Measurements from ENCODE around the gene LCNL1.
A peak's percentile ranks its signal among the peaks of the same experiment; 100 is the strongest.

Gene LCNL1

GRCh38 chr9:136947028-136947891, 35.5 kb upstream of the LCNL1 start:
- DNase-seq, result no peak

GRCh38 chr9:136947955-136948510, 34.8 kb upstream of the LCNL1 start:
- DNase-seq, result peak; percentile 35

GRCh38 chr9:136949239-136949816, 33.5 kb upstream of the LCNL1 start:
- DNase-seq, result no peak

- DNase-seq, result peak; percentile 96
Observed at GRCh38 chr9:136949817-136950655, 32.8 kb upstream of the LCNL1 start.

GRCh38 chr9:136950656-136951276, 32.0 kb upstream of the LCNL1 start:
- DNase-seq, result no peak

DNA sequence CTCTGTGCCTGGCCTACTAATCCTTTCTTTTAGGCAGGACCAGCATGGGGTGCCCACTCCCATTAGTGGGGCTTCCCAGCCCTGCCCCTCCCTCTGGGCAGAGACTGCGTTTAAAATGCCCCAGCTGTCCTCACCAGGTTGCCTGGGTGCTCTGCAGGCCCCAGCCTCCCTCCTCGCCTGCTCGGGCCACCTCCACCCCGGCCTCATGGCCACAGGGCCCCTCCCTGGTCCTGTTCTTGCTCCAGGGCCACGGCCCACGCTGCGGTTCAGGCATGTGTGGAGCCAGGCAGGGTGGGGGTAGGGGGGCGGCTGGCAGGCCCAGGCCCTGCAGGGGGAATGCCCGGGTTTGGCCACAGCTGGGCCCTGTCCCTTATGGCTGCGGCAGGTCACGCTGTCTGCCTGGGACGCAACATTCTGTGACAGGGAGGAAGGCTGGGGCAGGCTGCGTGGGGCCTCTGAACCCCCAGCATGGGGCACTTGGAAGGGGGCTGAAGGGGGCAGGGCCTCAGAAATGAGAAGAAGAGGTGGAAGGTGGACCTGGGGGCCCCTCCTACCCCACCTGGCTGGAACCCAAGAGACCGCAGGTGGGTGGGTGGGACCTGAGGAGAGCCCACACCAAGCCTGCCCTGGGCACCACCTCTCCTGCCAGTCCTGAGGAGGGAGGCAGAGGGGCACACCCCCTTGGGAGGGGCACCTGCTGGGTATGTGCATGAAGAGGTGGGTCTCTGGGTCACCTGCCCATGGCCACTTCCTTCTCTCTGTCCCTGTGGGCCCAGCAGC, 31.1 kb upstream of the LCNL1 start, which contains the start of gene LCN12:
LCN12 (plus strand) TSS at position 733 of the 780 bp plus-strand sequence. CDS start 55 bp downstream, outside the sequence.
- no peak for DNase-seq

GRCh38 chr9:136952321-136952850, 30.4 kb upstream of the LCNL1 start:
- no peak for DNase-seq

- DNase-seq, result no peak
Observed at GRCh38 chr9:136952876-136953770, 29.7 kb upstream of the LCNL1 start.

DNA sequence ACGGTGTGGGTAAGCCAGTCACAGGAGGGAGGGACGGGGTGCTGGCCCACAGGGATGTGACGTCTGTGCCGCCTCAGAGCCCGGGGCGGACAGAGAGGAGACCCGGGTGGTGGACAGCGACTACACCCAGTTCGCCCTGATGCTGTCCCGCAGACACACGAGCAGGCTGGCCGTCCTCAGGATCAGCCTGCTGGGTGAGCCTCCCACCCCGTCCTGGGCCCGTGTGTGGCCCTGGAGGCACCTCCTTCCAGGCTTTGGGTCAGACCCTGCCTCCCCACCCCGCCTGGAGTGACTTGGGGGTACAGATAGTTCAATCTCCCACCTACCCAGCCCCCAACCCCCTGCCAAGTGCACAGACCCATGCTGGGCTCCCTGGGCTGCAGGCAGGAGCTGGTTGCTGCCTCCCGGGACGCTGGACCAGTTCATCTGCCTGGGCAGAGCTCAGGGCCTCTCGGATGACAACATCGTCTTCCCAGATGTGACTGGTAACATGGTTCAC, 29.0 kb upstream of the LCNL1 start:
- DNase-seq, result no peak

- no peak for DNase-seq
Observed at GRCh38 chr9:136954270-136955083, 28.3 kb upstream of the LCNL1 start.

DNA sequence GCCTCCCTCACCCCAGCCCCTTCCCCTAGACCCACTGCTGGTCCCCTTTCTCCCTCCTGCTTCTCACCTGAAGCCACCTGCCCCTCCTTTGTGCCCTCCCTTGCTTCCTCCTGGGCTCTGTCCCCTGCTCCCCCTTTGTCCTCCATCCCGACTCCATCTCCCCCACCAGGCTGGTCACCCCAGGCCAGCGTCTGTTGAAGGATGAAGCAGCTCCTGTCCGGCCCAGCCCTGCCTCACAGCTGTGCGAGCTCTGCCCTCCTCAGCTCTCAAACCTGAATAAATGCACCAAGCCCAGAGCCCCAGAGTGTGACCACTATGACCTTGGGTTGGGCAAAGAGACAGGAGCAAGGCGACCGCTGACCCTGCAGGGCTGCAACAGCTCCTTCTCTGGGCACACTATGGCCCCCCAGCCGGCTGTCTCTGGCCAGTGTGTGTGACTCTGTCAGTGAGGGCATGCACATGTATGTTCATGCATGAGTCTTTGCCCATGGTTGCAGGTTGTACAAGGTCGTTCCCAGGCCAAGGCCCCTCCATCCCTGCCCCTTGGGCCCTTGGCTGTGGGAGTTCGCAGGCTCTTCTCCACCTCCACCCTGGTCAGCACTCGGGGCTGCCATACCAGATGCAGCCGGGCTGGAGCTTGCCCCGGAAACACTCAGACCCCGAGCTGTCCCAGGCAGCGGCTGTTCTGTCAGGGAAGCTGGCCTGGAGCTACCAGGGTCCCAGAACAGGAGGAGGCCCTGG, 27.4 kb upstream of the LCNL1 start:
- no peak for DNase-seq

DNA sequence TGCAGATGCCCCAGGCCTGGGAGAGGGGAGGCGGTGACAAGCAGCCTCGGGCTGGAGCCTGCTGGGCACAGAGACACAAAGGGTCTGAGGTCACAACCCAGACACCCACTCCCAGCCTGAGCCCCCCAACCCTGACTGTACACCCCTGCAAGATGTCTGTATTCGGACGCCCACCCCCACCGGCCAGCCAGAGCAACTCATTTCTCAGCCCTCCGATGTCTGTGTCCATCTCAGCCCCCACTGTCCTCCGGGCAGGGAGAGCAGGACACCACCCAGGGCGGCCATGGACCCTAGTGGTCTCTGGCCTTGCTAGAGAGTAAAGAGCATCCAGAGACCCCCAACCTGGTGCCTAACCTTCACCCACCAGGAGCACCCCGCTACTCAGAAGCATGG, 26.9 kb upstream of the LCNL1 start:
- DNase-seq, result no peak

DNA sequence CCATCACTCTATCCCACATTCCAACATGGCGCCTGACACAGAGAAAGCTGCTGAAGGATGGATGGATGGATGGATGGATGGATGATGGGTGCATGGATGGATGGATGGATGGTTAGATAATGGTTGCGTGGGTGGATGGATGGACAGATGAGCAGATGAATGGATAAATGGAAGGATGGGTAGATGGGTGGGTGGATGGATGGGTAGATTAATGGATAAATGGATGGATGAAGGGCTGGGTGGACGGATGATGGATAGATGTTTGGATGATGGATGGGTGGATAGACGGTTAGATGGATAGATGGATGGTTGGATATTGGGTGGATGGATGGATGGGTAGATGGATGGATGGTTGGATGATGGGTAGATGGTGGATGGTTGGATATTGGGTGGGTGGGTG, 26.2 kb upstream of the LCNL1 start:
- no peak for DNase-seq

- no peak for DNase-seq
Observed at GRCh38 chr9:136957461-136957860, 25.3 kb upstream of the LCNL1 start.

DNA sequence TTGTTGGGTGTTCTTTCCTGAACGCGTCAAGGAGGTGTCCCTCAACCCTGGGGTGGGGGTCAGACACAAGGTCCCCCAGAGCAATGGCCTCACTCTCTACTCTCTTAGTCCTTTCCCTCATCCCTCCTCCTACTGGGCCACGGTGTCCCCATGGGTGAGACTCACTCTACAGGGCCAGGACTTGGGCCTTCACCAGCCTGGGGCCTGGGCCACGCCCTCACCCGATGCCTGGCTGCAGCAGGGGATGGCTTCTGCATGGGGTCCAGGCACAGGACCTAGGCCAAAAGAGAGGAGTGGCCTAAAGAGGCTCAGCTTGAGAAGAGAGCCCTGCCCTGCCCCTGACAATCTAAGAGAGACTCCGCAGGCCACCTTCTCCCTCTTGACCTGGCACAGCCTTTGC, 24.9 kb upstream of the LCNL1 start:
- DNase-seq, result no peak

DNA sequence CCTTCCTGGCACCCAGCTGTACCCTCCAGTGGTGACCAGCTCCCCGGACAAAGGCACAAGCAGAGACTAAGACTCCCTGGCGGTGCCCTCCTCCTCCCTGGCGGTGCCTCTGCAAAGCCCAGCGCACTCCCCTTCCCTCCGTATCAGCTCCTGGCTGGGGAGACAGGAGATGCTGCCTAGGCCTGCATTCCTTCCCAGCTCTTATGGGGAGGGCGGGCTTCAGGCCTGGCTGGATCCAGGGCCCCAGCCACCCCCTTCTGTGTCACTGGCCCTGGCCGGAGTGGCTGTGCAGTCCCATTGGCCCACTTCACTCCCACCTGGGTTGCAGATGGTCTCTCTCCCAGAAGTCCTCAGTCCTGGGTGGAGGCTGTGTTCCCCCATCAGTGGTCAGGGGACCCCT, 24.3 kb upstream of the LCNL1 start:
- DNase-seq, result no peak

GRCh38 chr9:136958898-136959850, 23.6 kb upstream of the LCNL1 start:
- no peak for DNase-seq

Measured in CD4-positive, alpha-beta T cell treated with Interleukin-10 for 1 hour (primary cell).